Measurements from ENCODE around the gene ERLIN1.

ERLIN1 gene

GRCh38 chr10:100223879-100224278 is 38.0 kb upstream of the ERLIN1 start:
- no peaks in the 10 kb centered on the region for H3F3A ChIP-seq (ENCODE audit: low read depth)
- H3K4me2 ChIP-seq (ENCODE audit: low read depth, low read length, poor library complexity, severe bottlenecking) = no peak overlapping the region
- peaks cover 22% of the 10 kb centered on the region for H3K4me1 ChIP-seq (ENCODE audit: insufficient read depth, low read length, poor library complexity, severe bottlenecking)
- no peak for TF ChIP-seq EZH2phosphoT487 (IDR thresholded peaks at IDR 0.05; ENCODE audit: borderline replicate concordance)
- no peak for TF ChIP-seq CTCF (conservative IDR thresholded peaks at IDR 0.05; ENCODE audit: low read length)
- H4K20me1 ChIP-seq (ENCODE audit: insufficient read depth, low read length, poor library complexity, severe bottlenecking) = peaks cover 11% of the 10 kb centered on the region
- H3K4me3 ChIP-seq (ENCODE audit: low read length, poor library complexity, severe bottlenecking) = no peak overlapping the region
- H3K9me3 ChIP-seq (ENCODE audit: insufficient read depth, low read depth, low read length) = no peaks in the 10 kb centered on the region
- peaks cover 35% of the 10 kb centered on the region for H3K36me3 ChIP-seq (ENCODE audit: insufficient read depth, low read length)
- no peaks in the 10 kb centered on the region for H3K27me3 ChIP-seq (ENCODE audit: insufficient read depth, low read length, poor library complexity, severe bottlenecking)
- H2AFZ ChIP-seq (ENCODE audit: low read length) = no peak overlapping the region
- H3K9me2 ChIP-seq (replicated peaks; ENCODE audit: low read depth, low read length) = no peaks in the 10 kb centered on the region
- peaks cover 27% of the 10 kb centered on the region for H3K79me2 ChIP-seq (ENCODE audit: insufficient read depth, low read length)
- no peak overlapping the region for H3K9ac ChIP-seq (ENCODE audit: low read depth, low read length, poor library complexity, severe bottlenecking)

GRCh38 chr10:100222529-100222928 is 36.7 kb upstream of the ERLIN1 start:
- no peak overlapping the region for H3K4me3 ChIP-seq (ENCODE audit: low read length, poor library complexity, severe bottlenecking)

GRCh38 chr10:100216006-100216405 is 30.2 kb upstream of the ERLIN1 start:
- no peaks in the 10 kb centered on the region for H3K4me1 ChIP-seq (ENCODE audit: insufficient read depth, low read length, poor library complexity, severe bottlenecking)
- H3K27me3 ChIP-seq (ENCODE audit: insufficient read depth, low read length, poor library complexity, severe bottlenecking) = no peaks in the 10 kb centered on the region
- no peak overlapping the region for H3K4me3 ChIP-seq (ENCODE audit: low read length, poor library complexity, severe bottlenecking)
- no peaks in the 10 kb centered on the region for H3F3A ChIP-seq (ENCODE audit: low read depth)
- no peak overlapping the region for H3K4me2 ChIP-seq (ENCODE audit: low read depth, low read length, poor library complexity, severe bottlenecking)
- no peak overlapping the region for H2AFZ ChIP-seq (ENCODE audit: low read length)
- H3K36me3 ChIP-seq (ENCODE audit: insufficient read depth, low read length) = peaks cover 70% of the 10 kb centered on the region
- H3K9me3 ChIP-seq (ENCODE audit: insufficient read depth, low read depth, low read length) = no peaks in the 10 kb centered on the region
- H3K9me2 ChIP-seq (replicated peaks; ENCODE audit: low read depth, low read length) = no peaks in the 10 kb centered on the region
- TF ChIP-seq CTCF (conservative IDR thresholded peaks at IDR 0.05; ENCODE audit: low read length) = no peak
- no peak for TF ChIP-seq EZH2phosphoT487 (IDR thresholded peaks at IDR 0.05; ENCODE audit: borderline replicate concordance)
- H4K20me1 ChIP-seq (ENCODE audit: insufficient read depth, low read length, poor library complexity, severe bottlenecking) = no peaks in the 10 kb centered on the region
- H3K79me2 ChIP-seq (ENCODE audit: insufficient read depth, low read length) = no peaks in the 10 kb centered on the region
- no peak overlapping the region for H3K9ac ChIP-seq (ENCODE audit: low read depth, low read length, poor library complexity, severe bottlenecking)

More at GRCh38 chr10:100222529-100222928, 36.7 kb upstream of the ERLIN1 start:
- Histone ChIP-seq H3K9me3 (ENCODE audit: insufficient read depth, low read depth, low read length) (no peaks in the 10 kb centered on the region), H3F3A (ENCODE audit: low read depth) (no peaks in the 10 kb centered on the region), H2AFZ (ENCODE audit: low read length) (no peak overlapping the region), H3K9ac (ENCODE audit: low read depth, low read length, poor library complexity, severe bottlenecking) (no peak overlapping the region), H3K27me3 (ENCODE audit: insufficient read depth, low read length, poor library complexity, severe bottlenecking) (no peaks in the 10 kb centered on the region), H3K36me3 (ENCODE audit: insufficient read depth, low read length) (peaks cover 49% of the 10 kb centered on the region), H3K4me2 (ENCODE audit: low read depth, low read length, poor library complexity, severe bottlenecking) (no peak overlapping the region), H3K4me1 (ENCODE audit: insufficient read depth, low read length, poor library complexity, severe bottlenecking) (peaks cover 14% of the 10 kb centered on the region), H3K79me2 (ENCODE audit: insufficient read depth, low read length) (peaks cover 14% of the 10 kb centered on the region), H4K20me1 (ENCODE audit: insufficient read depth, low read length, poor library complexity, severe bottlenecking) (peaks cover 3% of the 10 kb centered on the region), H3K9me2 (replicated peaks; ENCODE audit: low read depth, low read length) (no peaks in the 10 kb centered on the region)
- TF ChIP-seq CTCF (conservative IDR thresholded peaks at IDR 0.05; ENCODE audit: low read length) (no peak), EZH2phosphoT487 (IDR thresholded peaks at IDR 0.05; ENCODE audit: borderline replicate concordance) (no peak)

Data from Loucy (cell line).